Neutrophil (primary cell): ENCODE data around the gene MAPT.
A peak's percentile ranks its signal among the peaks of the same experiment; 100 is the strongest.
"Not testable (repeated sequence)": the region's sequence is repeated elsewhere in the genome, so short reads cannot be mapped to it uniquely, and the experiment has no call there.

Experiments used
- H3K27ac ChIP-seq: fragments of 200-600 bp; sonication (generic); 2 replicates; pipeline ENCODE4 v1.5.1; 2016; ENCODE audit warnings: mild to moderate bottlenecking, moderate library complexity
- H3K27me3 ChIP-seq: fragments of 200-600 bp; sonication (generic); 2 replicates; pipeline ENCODE4 v1.6.0; 2016; ENCODE audit warnings: mild to moderate bottlenecking
- H3K36me3 ChIP-seq: fragments of 200-600 bp; sonication (generic); 2 replicates; pipeline ENCODE4 v1.5.1; 2017
- H3K4me1 ChIP-seq, 2 experiments: fragments of 200-600 bp in 1 of 2; sonication (generic) in 1 of 2; 1 replicate in 1 of 2; 2 replicates in 1 of 2; pipeline versions ENCODE4 v1.5.1 to v1.6.1; 2013 to 2016; ENCODE audit warnings: low read depth in 1 of 2, low read length in 1 of 2, mild to moderate bottlenecking in 1 of 2, moderate library complexity in 1 of 2; ENCODE audit not compliant: control insufficient read depth in 1 of 2, insufficient read depth in 1 of 2
- H3K4me3 ChIP-seq, 2 experiments: fragments of 200-600 bp in 1 of 2; sonication (generic) in 1 of 2; 1 replicate in 1 of 2; 2 replicates in 1 of 2; pipeline ENCODE4 v1.5.1; 2013 to 2016; ENCODE audit warnings: low read depth in 1 of 2, low read length in 1 of 2, mild to moderate bottlenecking in 1 of 2, moderate library complexity in 1 of 2
- H3K9me3 ChIP-seq: fragments of 200-600 bp; sonication (generic); 2 replicates; pipeline ENCODE4 v1.5.1; 2016
- TF ChIP-seq, protein P1 (sequence below): fragments of 200-600 bp; sonication (generic); IDR thresholded peaks from 2 replicates; pipeline ENCODE4 v1.5.1; 2016; ENCODE audit warnings: antibody characterized with exemption

Gene MAPT

GRCh38 chr17:45852535-45853297 is 41.6 kb upstream of the MAPT start:
- TF ChIP-seq, protein P1, sequence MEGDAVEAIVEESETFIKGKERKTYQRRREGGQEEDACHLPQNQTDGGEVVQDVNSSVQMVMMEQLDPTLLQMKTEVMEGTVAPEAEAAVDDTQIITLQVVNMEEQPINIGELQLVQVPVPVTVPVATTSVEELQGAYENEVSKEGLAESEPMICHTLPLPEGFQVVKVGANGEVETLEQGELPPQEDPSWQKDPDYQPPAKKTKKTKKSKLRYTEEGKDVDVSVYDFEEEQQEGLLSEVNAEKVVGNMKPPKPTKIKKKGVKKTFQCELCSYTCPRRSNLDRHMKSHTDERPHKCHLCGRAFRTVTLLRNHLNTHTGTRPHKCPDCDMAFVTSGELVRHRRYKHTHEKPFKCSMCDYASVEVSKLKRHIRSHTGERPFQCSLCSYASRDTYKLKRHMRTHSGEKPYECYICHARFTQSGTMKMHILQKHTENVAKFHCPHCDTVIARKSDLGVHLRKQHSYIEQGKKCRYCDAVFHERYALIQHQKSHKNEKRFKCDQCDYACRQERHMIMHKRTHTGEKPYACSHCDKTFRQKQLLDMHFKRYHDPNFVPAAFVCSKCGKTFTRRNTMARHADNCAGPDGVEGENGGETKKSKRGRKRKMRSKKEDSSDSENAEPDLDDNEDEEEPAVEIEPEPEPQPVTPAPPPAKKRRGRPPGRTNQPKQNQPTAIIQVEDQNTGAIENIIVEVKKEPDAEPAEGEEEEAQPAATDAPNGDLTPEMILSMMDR = peak; percentile 54
- H3K4me3 ChIP-seq = no peak overlapping the region
- peaks cover 42% of the 10 kb centered on the region for H3K27me3 ChIP-seq

DNA sequence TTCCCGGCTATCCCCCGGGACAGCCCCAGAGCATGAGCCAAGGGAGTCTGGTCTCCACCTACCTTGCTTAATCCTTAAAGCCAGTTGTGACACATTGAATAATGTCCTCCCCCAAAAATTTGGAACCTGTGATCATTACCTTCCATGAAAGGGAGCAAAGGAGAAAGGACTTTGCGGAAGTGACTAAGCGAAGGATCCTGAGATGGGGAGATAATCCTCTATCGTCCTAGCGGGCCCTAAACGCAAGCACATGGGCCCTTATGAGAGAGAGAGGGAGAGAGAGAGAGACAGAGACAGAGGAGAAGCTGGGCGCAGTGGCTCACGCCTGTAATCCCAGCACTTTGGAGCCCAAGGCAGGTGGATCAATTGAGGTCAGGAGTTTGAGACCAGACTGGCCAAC is 40.1 kb upstream of the MAPT start:
- Histone ChIP-seq H3K27ac (no peak overlapping the region), H3K36me3 (no peaks in the 10 kb centered on the region), H3K9me3 (no peaks in the 10 kb centered on the region), H3K4me1 (no peaks in the 10 kb centered on the region), H3K27me3 (peaks cover 57% of the 10 kb centered on the region), H3K4me3 (no peak overlapping the region)
- TF ChIP-seq, protein P1 = no peak

More at GRCh38 chr17:45852535-45853297, 41.6 kb upstream of the MAPT start:
- Histone ChIP-seq H3K4me1 (no peaks in the 10 kb centered on the region), H3K9me3 (no peaks in the 10 kb centered on the region), H3K27ac (no peak overlapping the region), H3K36me3 (no peaks in the 10 kb centered on the region)

DNA sequence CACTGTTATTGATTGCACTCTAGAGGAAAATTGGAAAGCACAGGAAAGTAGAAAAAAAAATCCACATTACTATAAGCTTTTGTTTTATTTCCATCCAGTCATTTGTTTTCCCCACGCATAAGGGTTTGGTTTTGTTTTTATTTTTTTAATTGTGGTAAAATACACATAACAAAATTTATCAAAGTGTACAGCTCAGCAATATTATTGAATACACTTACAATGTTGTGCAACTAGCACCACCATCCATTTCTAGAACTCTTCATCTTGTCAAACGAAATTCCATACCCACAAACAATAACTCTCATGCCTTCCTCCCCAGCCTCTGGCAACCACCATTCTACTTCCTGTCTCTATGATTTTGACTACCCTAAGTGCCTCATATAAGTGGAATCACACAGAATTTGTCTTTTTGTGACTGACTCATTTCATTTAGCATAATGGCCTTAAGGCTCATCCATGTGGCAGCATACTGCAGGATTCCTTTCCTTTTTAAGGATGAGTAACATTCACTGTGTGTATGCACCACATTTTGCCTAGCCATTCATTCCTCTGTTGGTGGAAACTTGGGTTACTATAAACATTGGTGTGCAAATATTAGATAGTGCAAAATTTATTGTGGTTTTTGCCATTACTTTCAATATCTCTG is 38.5 kb upstream of the MAPT start:
- Histone ChIP-seq H3K4me3 (no peak overlapping the region), H3K4me1 (no peaks in the 10 kb centered on the region), H3K36me3 (no peaks in the 10 kb centered on the region), H3K27ac (no peak overlapping the region), H3K9me3 (no peaks in the 10 kb centered on the region), H3K27me3 (peaks cover 56% of the 10 kb centered on the region)
- TF ChIP-seq, protein P1 = no peak

DNA sequence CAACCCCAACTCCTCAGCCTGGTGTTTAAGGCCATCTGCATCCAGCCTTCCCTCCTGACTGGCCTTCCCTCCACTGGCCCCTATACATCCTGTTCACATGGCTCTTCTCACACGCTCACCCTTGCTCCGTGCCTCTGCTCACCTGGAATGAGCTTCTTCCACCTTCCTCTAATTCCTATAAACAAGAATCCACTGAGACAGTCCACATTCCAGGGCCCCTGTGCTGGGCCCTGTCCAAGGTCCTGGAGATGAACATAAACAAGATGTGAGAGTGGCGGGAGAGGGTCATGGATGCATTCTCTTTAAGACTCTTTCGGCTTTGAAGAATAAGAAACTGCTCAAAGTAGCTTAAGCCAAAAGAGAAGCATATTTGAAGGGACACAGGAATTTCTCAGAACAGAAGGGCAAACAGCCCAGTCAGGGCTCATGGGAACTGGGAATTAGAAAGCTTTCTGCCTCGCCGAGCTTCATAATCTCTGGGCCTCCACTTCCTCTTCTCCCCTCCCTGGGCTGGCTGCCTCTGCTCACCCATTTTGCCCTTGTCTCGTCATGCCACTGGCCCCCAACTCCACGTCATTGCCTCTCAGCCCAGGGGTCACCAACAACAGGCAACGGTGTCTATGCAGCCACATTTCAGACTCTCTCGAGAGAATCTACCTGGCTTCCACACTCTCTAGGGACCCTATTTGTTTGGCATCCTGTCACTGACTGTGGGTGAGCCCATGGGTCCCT is 36.2 kb upstream of the MAPT start:
- no peaks in the 10 kb centered on the region for H3K4me1 ChIP-seq
- no peak overlapping the region for H3K4me3 ChIP-seq
- peaks cover 52% of the 10 kb centered on the region for H3K27me3 ChIP-seq
- no peak overlapping the region for H3K27ac ChIP-seq
- TF ChIP-seq, protein P1 = no peak
- no peaks in the 10 kb centered on the region for H3K9me3 ChIP-seq
- no peaks in the 10 kb centered on the region for H3K36me3 ChIP-seq

DNA sequence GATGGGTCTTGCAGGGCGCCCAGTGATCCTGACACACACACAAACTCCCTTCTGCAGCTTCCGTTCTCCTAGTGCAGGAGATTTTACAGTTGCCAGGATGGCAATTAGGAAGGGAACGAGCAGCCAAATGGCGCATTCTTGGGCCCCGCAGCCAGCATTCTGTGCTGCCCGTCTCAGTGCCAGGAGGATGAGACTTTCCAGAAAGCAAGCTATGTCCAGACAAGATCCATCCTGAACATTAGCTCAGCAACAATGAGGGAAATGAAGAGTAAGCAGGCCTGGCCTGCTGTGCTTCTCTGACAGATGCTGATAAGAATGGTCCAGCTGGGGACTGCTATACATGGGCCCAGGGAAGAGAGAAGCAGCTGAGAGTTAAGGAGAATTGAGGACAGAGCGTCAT is 33.2 kb upstream of the MAPT start:
- TF ChIP-seq, protein P1 = no peak
- Histone ChIP-seq H3K27ac (no peak overlapping the region), H3K9me3 (no peaks in the 10 kb centered on the region), H3K36me3 (no peaks in the 10 kb centered on the region), H3K4me1 (no peaks in the 10 kb centered on the region), H3K4me3 (no peak overlapping the region), H3K27me3 (peaks cover 68% of the 10 kb centered on the region)

DNA sequence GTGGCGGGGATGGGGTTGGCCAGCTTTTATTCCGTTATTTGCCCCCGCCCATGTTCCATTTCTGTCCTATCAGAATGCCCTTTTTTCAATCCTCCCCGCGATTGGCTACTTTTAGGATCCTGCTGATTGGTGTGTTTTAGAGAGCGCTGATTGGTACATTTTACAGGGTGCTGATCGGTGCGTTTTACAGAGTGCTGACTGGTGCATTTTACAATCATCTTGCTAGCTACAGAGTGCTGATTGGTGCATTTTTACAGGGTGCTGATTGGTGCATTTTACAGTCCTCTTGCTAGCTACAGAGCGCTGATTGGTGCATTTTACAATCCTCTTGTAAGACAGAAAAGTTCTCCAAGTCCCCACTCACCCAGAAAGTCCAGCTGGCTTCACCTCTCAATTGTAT is 32.2 kb upstream of the MAPT start:
- not testable (repeated sequence) for H3K9me3 ChIP-seq, H3K4me3 ChIP-seq, H3K36me3 ChIP-seq, H3K4me1 ChIP-seq, H3K27ac ChIP-seq
- peaks cover 77% of the 10 kb centered on the region for H3K27me3 ChIP-seq
